Mucosa of descending colon (tissue), 3 donors: ENCODE results near the gene CDSN. TPM values are rescaled to one million over a fixed set of nuclear protein-coding genes. Genes with fewer than 3 reads are reported as not detected.

ENCODE experiments used
- ATAC-seq: fragments of 200-7000 bp; cut with Tn5 transposase; one replicate; pipeline ENCODE4 v1.9.1; 2020; ENCODE audit warnings: mild to moderate bottlenecking, moderate library complexity
- DNase-seq, 3 donors: peaks; one replicate each; pipeline ENCODE4 v3.0.0-alpha.2; 2020
- H3K36me3 ChIP-seq: fragments of 200-600 bp; one replicate; pipeline ENCODE4 v1.8.0; 2021; ENCODE audit warnings: low read depth, mild to moderate bottlenecking
- H3K4me1 ChIP-seq: fragments of 200-600 bp; one replicate; pipeline ENCODE4 v1.8.0; 2021; ENCODE audit warnings: low read depth, mild to moderate bottlenecking
- H3K4me3 ChIP-seq: fragments of 200-600 bp; one replicate; pipeline ENCODE4 v1.8.0; 2021; ENCODE audit warnings: mild to moderate bottlenecking
- H3K9me3 ChIP-seq: fragments of 200-600 bp; one replicate; pipeline ENCODE4 v1.8.0; 2021; ENCODE audit warnings: mild to moderate bottlenecking
- intact Hi-C, 2 donors: fragments of 100-400 bp; cut with DNase I in 1 of 2; cut with micrococcal nuclease in 1 of 2; formaldehyde crosslinking; loops; one replicate each; pipeline versions ENCODE4 v1.11.0 to v1.11.1; 2022; cut with DNase I, micrococcal nuclease
- total RNA-seq, 3 donors: library from RNA; stranded (reverse); fragmentation: NEBNext Ultra II Directional in 2 of 3; extraction: Animal tissue kit (Norgen Biotek cat#: 25700) in 2 of 3; gene quantifications; one replicate each; pipeline versions ENCODE4 v1.2.1 to v1.2.4, GENCODE V29; 2021 to 2023
- TF ChIP-seq, protein P1 (sequence below): fragments of 200-600 bp; IDR thresholded peaks from one replicate; pipeline ENCODE4 v1.8.0; 2022; ENCODE audit warnings: antibody characterized with exemption, mild to moderate bottlenecking
- donor health status: DM: no; HTN: no; CAD: no; lungs with moderate emphysema.
- donor health status: DM: no; HTN: no; CAD: no.
- donor health status: DM: no; HTN: yes; CAD: no.

The CDSN gene
- total RNA-seq, 3 donors from 2014 or later = not detected

DNA sequence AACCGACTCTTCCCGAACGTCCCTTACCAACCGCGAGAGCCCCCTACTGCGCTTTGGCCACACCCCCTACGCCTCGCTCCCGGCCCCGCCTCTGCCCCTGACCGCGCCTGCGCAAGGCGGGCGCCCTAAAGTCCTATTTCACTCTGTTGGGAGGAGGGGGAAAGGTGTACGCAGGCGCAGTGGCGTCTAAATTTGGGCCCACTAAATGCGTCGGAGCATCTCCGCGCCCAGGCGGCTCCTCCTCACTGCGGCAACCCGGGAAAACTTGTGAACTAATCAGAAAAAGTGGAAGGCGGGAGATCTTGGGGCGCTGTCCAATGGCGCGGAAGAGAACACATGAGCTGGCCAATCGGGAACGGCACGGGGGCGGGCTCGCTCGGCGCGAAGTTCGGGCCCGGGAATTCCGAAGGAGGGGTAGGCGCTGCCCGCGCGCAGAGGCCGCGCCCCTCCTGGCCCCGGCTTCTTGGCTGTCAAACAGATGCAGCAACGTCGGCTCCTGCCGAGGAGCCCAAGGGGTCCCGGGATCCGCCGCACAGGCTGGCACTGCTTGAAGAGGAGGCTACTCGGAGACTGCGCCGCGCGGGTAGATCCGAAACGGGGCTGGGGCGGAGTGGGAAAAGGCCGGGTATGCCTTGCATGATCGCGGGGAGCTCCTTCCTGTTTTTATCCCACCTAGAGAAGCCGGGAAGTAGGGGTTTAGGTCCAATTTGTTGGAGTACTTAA, 38.1 kb upstream of the CDSN start, which contains the start of gene TCF19:
TSS of gene TCF19 (plus strand) at position 450 of the 723 bp plus-strand sequence. CDS start 881 bp downstream, outside the sequence.
- TF ChIP-seq, protein P1, sequence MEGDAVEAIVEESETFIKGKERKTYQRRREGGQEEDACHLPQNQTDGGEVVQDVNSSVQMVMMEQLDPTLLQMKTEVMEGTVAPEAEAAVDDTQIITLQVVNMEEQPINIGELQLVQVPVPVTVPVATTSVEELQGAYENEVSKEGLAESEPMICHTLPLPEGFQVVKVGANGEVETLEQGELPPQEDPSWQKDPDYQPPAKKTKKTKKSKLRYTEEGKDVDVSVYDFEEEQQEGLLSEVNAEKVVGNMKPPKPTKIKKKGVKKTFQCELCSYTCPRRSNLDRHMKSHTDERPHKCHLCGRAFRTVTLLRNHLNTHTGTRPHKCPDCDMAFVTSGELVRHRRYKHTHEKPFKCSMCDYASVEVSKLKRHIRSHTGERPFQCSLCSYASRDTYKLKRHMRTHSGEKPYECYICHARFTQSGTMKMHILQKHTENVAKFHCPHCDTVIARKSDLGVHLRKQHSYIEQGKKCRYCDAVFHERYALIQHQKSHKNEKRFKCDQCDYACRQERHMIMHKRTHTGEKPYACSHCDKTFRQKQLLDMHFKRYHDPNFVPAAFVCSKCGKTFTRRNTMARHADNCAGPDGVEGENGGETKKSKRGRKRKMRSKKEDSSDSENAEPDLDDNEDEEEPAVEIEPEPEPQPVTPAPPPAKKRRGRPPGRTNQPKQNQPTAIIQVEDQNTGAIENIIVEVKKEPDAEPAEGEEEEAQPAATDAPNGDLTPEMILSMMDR = no peak
- Histone ChIP-seq H3K36me3 (no peaks in the 10 kb centered on the region), H3K4me1 (peaks cover 17% of the 10 kb centered on the region), H3K4me3 (peak within 1 kb of the TSS; percentile 3), H3K9me3 (no peaks in the 10 kb centered on the region)
- DNase-seq (peak; percentile 99), ATAC-seq (peak; percentile 93)
- intact Hi-C loops = no loop called here

DNA sequence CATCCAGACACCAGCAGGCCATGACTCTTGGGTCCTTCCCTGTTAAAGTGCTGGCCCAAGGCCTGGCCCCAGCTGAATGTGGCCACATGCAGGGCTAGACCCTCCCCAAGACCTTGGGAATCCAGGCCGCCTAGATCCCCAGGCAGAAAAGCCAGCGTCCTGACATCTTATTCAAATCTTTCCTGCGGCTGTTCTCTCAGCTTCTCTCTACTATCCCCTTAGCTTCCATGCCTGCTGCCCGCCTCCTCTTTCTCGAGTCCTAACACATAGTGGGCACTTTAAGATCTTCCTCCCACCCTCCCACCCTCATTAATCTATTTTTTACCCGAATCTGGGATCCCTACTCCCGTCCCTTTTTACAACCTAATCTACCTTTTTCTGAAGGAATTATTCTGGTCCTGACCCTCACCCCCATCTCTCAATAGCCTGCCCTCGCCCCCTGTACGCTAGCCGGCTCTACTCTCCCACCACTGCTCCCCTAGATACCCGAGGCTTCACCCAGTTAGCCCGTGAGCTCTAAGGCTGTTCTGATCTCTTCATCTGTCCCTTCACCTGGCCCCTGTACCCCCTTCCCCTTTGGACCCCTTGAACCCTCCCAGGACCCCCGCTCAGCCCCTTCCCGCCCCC, 37.4 kb upstream of the CDSN start, which contains the start of gene CCHCR1:
TSS of gene CCHCR1 (minus strand) at position 290 of the 627 bp plus-strand sequence. CDS start at position 88, 202 bp downstream.
- H3K36me3 ChIP-seq = no peaks in the 10 kb centered on the region
- peaks cover 17% of the 10 kb centered on the region for H3K4me1 ChIP-seq
- H3K9me3 ChIP-seq = no peaks in the 10 kb centered on the region
- peak within 1 kb of the TSS; percentile 3 for H3K4me3 ChIP-seq
- DNase-seq (no peak), ATAC-seq (peak; percentile 35)
- TF ChIP-seq, protein P1 = no peak
- intact Hi-C loops = no loop called here

DNA sequence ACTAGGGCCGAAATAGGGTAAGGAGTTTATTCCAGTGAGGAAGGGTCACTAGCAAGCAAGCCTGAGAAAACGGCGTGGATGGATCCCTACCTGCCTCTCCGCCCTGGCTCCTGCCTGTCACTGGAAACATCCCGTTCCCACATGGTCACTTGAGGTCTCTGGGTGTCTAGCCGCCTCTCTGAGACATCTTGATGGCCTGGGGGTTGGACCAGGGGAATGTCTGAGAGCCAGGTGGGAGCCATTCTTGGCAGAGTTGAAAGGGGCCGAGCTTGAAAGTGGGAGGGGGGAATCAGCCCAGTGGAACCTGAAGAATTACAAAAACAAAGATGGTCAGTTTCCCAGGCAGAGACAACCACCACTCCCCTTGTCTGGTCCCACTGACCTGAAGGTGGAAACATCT, 36.4 kb upstream of the CDSN start:
- TF ChIP-seq, protein P1 = no peak
- Histone ChIP-seq H3K36me3 (no peaks in the 10 kb centered on the region), H3K9me3 (no peaks in the 10 kb centered on the region), H3K4me3 (no peak overlapping the region), H3K4me1 (peaks cover 17% of the 10 kb centered on the region)
- ATAC-seq = no peak
- no peak for DNase-seq
- intact Hi-C loops = no loop called here

DNA sequence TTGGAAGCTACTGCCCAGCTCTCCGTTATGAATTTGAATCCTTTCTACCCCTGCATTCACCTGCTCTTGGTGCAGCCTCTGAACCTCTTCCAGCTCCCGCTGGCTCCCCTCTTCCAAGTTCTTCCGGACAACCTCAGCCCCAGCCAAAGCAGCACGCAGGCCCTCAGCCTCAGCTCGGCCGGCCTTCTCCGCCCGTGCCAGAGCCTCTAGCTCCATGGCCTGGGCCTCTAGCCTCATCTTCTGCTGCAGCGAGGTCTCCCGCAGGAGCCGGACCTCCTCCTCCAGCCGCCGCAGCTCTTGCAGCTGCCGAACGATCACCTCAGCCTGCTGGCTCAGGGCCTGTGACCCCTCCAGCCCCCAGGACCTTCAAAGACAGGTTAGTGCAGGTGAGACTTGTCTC, 34.2 kb upstream of the CDSN start:
- DNase-seq (no peak), ATAC-seq (no peak)
- Histone ChIP-seq H3K9me3 (no peaks in the 10 kb centered on the region), H3K4me3 (no peak overlapping the region), H3K4me1 (peaks cover 14% of the 10 kb centered on the region), H3K36me3 (no peaks in the 10 kb centered on the region)
- intact Hi-C loops = no loop called here
- TF ChIP-seq, protein P1 = no peak

DNA sequence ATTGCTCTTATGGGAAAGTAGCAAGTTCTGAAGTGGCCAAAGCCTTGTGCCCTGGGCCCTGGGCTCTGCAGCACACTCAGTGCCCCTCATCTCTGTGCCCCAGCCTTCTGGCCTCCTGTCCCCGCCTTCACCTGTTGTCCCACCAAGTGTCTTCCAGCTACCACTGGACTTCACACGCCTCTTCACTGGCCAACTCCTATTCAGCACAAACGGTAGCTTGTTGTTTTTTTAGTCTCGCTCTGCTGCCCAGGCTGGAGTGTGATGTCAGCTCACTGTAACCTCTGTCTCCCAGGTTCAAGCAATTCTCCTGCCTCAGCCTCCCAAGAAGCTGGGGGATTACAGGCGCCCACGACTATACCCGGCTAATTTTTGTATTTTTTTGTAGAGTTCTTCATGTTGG, 32.5 kb upstream of the CDSN start:
- TF ChIP-seq, protein P1 = no peak
- no peak for DNase-seq
- Histone ChIP-seq H3K4me1 (peaks cover 6% of the 10 kb centered on the region), H3K4me3 (no peak overlapping the region), H3K36me3 (no peaks in the 10 kb centered on the region), H3K9me3 (no peaks in the 10 kb centered on the region)
- no peak for ATAC-seq
- intact Hi-C loops = no loop called here
